ENCODE results near the gene SNAI3. TPM values are rescaled to one million over a fixed set of nuclear protein-coding genes. Genes with fewer than 3 reads are reported as not detected.

The SNAI3 gene
- total RNA-seq, 1 donor from 2014 or later, result not detected

DNA sequence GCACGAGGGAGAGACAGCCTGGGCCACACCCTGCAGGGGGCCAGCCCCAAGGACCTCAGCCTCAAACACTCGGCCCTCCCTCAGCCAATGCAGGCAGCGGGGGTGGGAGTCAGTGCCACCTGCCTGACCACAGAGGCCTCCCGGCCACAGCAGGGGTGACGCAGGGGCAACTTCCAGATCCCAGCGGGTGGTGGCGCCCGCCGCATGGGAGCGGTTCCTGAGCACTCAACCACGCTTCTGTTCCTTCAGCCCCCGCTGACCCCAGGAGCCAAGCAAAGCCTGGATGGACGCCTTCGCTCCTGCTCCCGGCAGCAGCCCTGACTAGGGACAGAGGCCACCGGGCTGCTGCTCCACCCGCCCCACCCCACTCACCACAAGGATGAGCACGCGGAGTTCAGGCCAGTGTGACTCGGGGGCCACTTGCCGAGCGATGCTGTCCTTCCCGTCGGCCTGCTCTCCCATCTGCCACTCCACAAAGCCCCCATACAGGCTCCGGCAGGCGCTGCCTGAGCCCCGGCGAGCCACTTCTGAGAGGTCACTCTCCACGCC, 30.5 kb downstream of the SNAI3 start:
- peaks cover 9% of the 10 kb centered on the region for H3K4me1 ChIP-seq
- no peak for DNase-seq (ENCODE audit: extremely low spot score in 2 of 2)
- no peaks in the 10 kb centered on the region for H3K36me3 ChIP-seq
- intact Hi-C loops (cut with DNase I), result no loop called here
- no peak overlapping the region for H3K27ac ChIP-seq
- H3K27me3 ChIP-seq, result no peaks in the 10 kb centered on the region
- H3K9me3 ChIP-seq, result no peaks in the 10 kb centered on the region
- H3K4me3 ChIP-seq, result no peak overlapping the region
- TF ChIP-seq, protein P1, sequence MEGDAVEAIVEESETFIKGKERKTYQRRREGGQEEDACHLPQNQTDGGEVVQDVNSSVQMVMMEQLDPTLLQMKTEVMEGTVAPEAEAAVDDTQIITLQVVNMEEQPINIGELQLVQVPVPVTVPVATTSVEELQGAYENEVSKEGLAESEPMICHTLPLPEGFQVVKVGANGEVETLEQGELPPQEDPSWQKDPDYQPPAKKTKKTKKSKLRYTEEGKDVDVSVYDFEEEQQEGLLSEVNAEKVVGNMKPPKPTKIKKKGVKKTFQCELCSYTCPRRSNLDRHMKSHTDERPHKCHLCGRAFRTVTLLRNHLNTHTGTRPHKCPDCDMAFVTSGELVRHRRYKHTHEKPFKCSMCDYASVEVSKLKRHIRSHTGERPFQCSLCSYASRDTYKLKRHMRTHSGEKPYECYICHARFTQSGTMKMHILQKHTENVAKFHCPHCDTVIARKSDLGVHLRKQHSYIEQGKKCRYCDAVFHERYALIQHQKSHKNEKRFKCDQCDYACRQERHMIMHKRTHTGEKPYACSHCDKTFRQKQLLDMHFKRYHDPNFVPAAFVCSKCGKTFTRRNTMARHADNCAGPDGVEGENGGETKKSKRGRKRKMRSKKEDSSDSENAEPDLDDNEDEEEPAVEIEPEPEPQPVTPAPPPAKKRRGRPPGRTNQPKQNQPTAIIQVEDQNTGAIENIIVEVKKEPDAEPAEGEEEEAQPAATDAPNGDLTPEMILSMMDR (IDR thresholded peaks at IDR 0.05), result no peak
- TF ChIP-seq POLR2A (IDR thresholded peaks at IDR 0.05), result no peak
- TF ChIP-seq POLR2AphosphoS5 (IDR thresholded peaks at IDR 0.05; ENCODE audit: insufficient read depth in 1 of 2, low read depth in 1 of 2), result no peak

DNA sequence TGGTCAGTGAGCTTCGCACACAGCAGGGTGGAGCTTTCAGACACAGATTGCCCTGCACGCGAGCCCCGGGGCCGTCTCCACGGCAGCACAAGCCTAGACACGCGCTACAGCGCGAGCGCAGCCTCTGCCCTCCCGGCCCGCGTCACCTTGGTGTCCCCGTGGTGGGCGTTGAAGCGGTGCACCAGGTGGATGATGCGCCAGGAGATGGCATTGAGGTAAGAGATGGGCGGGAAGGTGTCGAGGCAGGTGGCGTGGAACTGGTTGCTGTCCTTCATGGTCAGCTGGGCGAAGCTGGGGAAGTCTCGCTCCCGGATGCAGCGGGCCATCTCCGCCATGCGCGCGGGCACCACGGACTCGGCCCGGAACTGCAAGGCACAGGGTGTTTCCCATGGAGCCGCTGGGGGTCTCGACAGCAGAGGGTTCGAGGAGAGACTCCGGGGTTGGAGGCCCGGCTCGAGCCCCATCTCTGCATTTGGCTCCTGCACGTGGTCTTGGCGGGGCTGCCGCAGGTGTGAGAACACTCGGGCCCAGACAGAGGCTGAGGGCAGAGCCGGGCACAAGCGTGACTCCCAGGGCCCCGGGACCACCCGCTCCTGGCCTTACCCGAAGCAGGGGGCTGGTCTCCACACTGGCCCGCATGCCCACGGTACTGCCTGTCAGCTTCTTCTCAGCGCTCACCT, 31.1 kb downstream of the SNAI3 start:
- DNase-seq (ENCODE audit: extremely low spot score in 2 of 2), result no peak
- H3K4me1 ChIP-seq, result peaks cover 16% of the 10 kb centered on the region
- TF ChIP-seq, protein P1 (IDR thresholded peaks at IDR 0.05), result no peak
- TF ChIP-seq POLR2AphosphoS5 (IDR thresholded peaks at IDR 0.05; ENCODE audit: insufficient read depth in 1 of 2, low read depth in 1 of 2) (no peak), POLR2A (IDR thresholded peaks at IDR 0.05) (no peak)
- no peak overlapping the region for H3K27ac ChIP-seq
- H3K4me3 ChIP-seq, result no peak overlapping the region
- intact Hi-C loops (cut with DNase I), result no loop called here
- no peaks in the 10 kb centered on the region for H3K27me3 ChIP-seq
- H3K9me3 ChIP-seq, result no peaks in the 10 kb centered on the region
- no peaks in the 10 kb centered on the region for H3K36me3 ChIP-seq

GRCh38 chr16:88654363-88655052, 31.8 kb downstream of the SNAI3 start:
- Histone ChIP-seq H3K4me1 (peaks cover 22% of the 10 kb centered on the region), H3K36me3 (no peaks in the 10 kb centered on the region), H3K27ac (no peak overlapping the region), H3K4me3 (no peak overlapping the region), H3K27me3 (no peaks in the 10 kb centered on the region), H3K9me3 (no peaks in the 10 kb centered on the region)
- intact Hi-C loops (cut with DNase I), result no loop called here
- TF ChIP-seq POLR2A (IDR thresholded peaks at IDR 0.05) (no peak), POLR2AphosphoS5 (IDR thresholded peaks at IDR 0.05; ENCODE audit: insufficient read depth in 1 of 2, low read depth in 1 of 2) (no peak)
- TF ChIP-seq, protein P1 (IDR thresholded peaks at IDR 0.05), result no peak
- no peak for DNase-seq (ENCODE audit: extremely low spot score in 2 of 2)

GRCh38 chr16:88653596-88654362, 32.5 kb downstream of the SNAI3 start:
- Histone ChIP-seq H3K36me3 (no peaks in the 10 kb centered on the region), H3K27me3 (no peaks in the 10 kb centered on the region), H3K4me1 (peaks cover 27% of the 10 kb centered on the region), H3K27ac (no peak overlapping the region), H3K4me3 (no peak overlapping the region), H3K9me3 (no peaks in the 10 kb centered on the region)
- intact Hi-C loops (cut with DNase I), result no loop called here
- DNase-seq (ENCODE audit: extremely low spot score in 2 of 2), result no peak
- TF ChIP-seq POLR2AphosphoS5 (IDR thresholded peaks at IDR 0.05; ENCODE audit: insufficient read depth in 1 of 2, low read depth in 1 of 2), result no peak
- no peak for TF ChIP-seq POLR2A (IDR thresholded peaks at IDR 0.05)
- TF ChIP-seq, protein P1 (IDR thresholded peaks at IDR 0.05), result no peak
